GM12878 (cell line): ENCODE data around the gene OPRM1.

Experiments used
- POLR2A ChIP-seq: IDR thresholded peaks from 2 replicates; pipeline ENCODE4 v1.6.1; 2011; ENCODE audit warnings: low read depth, mild to moderate bottlenecking, low read length
- POLR2AphosphoS2 ChIP-seq: IDR thresholded peaks from 2 replicates; pipeline ENCODE4 v1.6.1; 2011; ENCODE audit warnings: low read depth, mild to moderate bottlenecking, low read length, improper control_type of control experiment, moderate library complexity
- SRF ChIP-seq, 2 experiments: IDR thresholded peaks; 2 replicates each; pipeline ENCODE4 v1.6.1; 2011; ENCODE audit warnings: low read depth in 2 of 2, low read length in 2 of 2, mild to moderate bottlenecking in 1 of 2, moderate library complexity in 1 of 2
- ZNF207 ChIP-seq: fragments of 450-650 bp; IDR thresholded peaks from 2 replicates; pipeline ENCODE4 v1.6.1; 2014; ENCODE audit warnings: antibody characterized with exemption, mild to moderate bottlenecking, borderline replicate concordance
- ZNF274 ChIP-seq: IDR thresholded peaks from one replicate; pipeline ENCODE4 v1.8.0; 2011; ENCODE audit not compliant: insufficient read length, insufficient read depth

GRCh38 chr6:154041001-154041400 lies 2.0 kb downstream of the OPRM1 start:
- TF ChIP-seq POLR2A (no peak), SRF (IDR thresholded peaks at IDR 0.05; ENCODE audit: low read depth in 2 of 2, low read length in 2 of 2) (no peak), ZNF207 (no peak), POLR2AphosphoS2 (no peak), ZNF274 (no peak)
